ENCODE measurements around the gene C7orf33.

GRCh38 chr7:148585399-148585798 lies 5.2 kb upstream of the C7orf33 start:
- TF ChIP-seq ZFP36 (IDR thresholded peaks at IDR 0.05; ENCODE audit: borderline replicate concordance, partially characterized antibody) (no peak), MAX (IDR thresholded peaks at IDR 0.05) (no peak), JUNB (IDR thresholded peaks at IDR 0.05) (no peak)

Measured in A549 (cell line).